H1 (cell line): ENCODE data around the gene ARHGEF40. TPM values are rescaled to one million over a fixed set of nuclear protein-coding genes. Genes with fewer than 3 reads are reported as not detected.

Source experiments
- CTCF ChIA-PET: fragments of 300-600 bp; sonication (Branson Sonifier 250); formaldehyde crosslinking; loops from one replicate; lab custom pipeline; 2021; ENCODE audit not compliant: partially characterized antibody; lab: Charles Lee
- POLR2A ChIA-PET: fragments of 300-600 bp; sonication (Branson Sonifier 250); formaldehyde crosslinking; loops from one replicate; lab custom pipeline; 2021; ENCODE audit warnings: inconsistent platforms; ENCODE audit not compliant: partially characterized antibody; lab: Charles Lee
- DNase-seq, 2 experiments: peaks; one replicate each; pipeline versions ENCODE4 v3.0.0 to v3.0.0-alpha.2; 2010 to 2022; ENCODE audit warnings: low spot score in 2 of 2, low read depth in 1 of 2, mixed read lengths in 1 of 2
- FAIRE-seq: peaks from 2 replicates; lab custom pipeline; 2011; peaks lifted over from hg19 to GRCh38; lab: Jason Lieb, UNC
- H2AFZ ChIP-seq: 2 replicates; pipeline ENCODE4 v1.8.1; 2012; ENCODE audit warnings: low read length, inconsistent platforms
- H2AK5ac ChIP-seq: 2 replicates; pipeline ENCODE4 v1.6.1; 2013; ENCODE audit warnings: low read depth, low read length
- H2BK120ac ChIP-seq: replicated peaks from 2 replicates; pipeline ENCODE3; 2013; ENCODE audit warnings: low read depth, low read length, inconsistent platforms
- H2BK12ac ChIP-seq: 2 replicates; pipeline ENCODE4 v1.6.1; 2013; ENCODE audit warnings: low read depth, low read length
- H2BK15ac ChIP-seq: 2 replicates; pipeline ENCODE4 v1.6.1; 2013; ENCODE audit warnings: low read length
- H2BK20ac ChIP-seq: 2 replicates; pipeline ENCODE4 v1.6.1; 2013; ENCODE audit warnings: low read length
- H2BK5ac ChIP-seq: 2 replicates; pipeline ENCODE4 v1.6.1; 2013; ENCODE audit warnings: low read depth, low read length
- H3K14ac ChIP-seq: 2 replicates; pipeline ENCODE4 v1.6.1; 2013; ENCODE audit warnings: inconsistent platforms; ENCODE audit not compliant: insufficient read length
- H3K18ac ChIP-seq: 2 replicates; pipeline ENCODE4 v1.6.1; 2013; ENCODE audit warnings: low read length; ENCODE audit errors: extremely low read depth
- H3K23ac ChIP-seq: 2 replicates; pipeline ENCODE4 v1.6.1; 2013; ENCODE audit warnings: inconsistent platforms; ENCODE audit not compliant: insufficient read length
- H3K23me2 ChIP-seq: 2 replicates; pipeline ENCODE4 v1.6.1; 2013; ENCODE audit warnings: low read depth, low read length
- H3K27ac ChIP-seq: 2 replicates; pipeline ENCODE4 v1.6.1; 2011; ENCODE audit warnings: low read depth, low read length, inconsistent platforms
- H3K27me3 ChIP-seq, 4 experiments: replicated peaks in 1 of 4; 1 replicate in 1 of 4; 2 replicates in 3 of 4; pipeline versions ENCODE4 v1.6.1 to v1.8.1; 2011 to 2013; ENCODE audit warnings: low read length in 3 of 4, mild to moderate bottlenecking in 3 of 4, inconsistent platforms in 2 of 4, mixed read lengths in 2 of 4, moderate library complexity in 1 of 4; ENCODE audit not compliant: control insufficient read depth in 3 of 4, insufficient read depth in 3 of 4; ENCODE audit errors: extremely low read depth in 1 of 4
- H3K36me3 ChIP-seq, 4 experiments: 2 replicates each; pipeline versions ENCODE4 v1.6.1 to v1.8.1; 2011 to 2013; ENCODE audit warnings: mild to moderate bottlenecking in 4 of 4, low read length in 3 of 4, moderate library complexity in 2 of 4, control low read depth in 1 of 4, inconsistent platforms in 1 of 4; ENCODE audit not compliant: insufficient read depth in 4 of 4, control insufficient read depth in 2 of 4
- H3K4ac ChIP-seq: replicated peaks from 2 replicates; pipeline ENCODE3; 2013; ENCODE audit warnings: low read length, low read depth, mixed read lengths, inconsistent platforms; ENCODE audit not compliant: insufficient read length
- H3K4me1 ChIP-seq, 4 experiments: replicated peaks in 1 of 4; 1 replicate in 1 of 4; 2 replicates in 3 of 4; pipeline versions ENCODE4 v1.6.1 to v1.8.1; 2011 to 2013; ENCODE audit warnings: low read length in 3 of 4, inconsistent platforms in 2 of 4, mixed read lengths in 1 of 4; ENCODE audit not compliant: insufficient read depth in 4 of 4, control insufficient read depth in 3 of 4
- H3K4me2 ChIP-seq, 2 experiments: 2 replicates each; pipeline versions ENCODE4 v1.6.1 to v1.8.1; 2011 to 2013; ENCODE audit warnings: low read depth in 2 of 2, low read length in 2 of 2, control low read depth in 1 of 2, inconsistent platforms in 1 of 2, mild to moderate bottlenecking in 1 of 2; ENCODE audit not compliant: insufficient read depth in 1 of 2
- H3K4me3 ChIP-seq, 4 experiments: fragments of 200-600, 300-600 bp in 1 of 4; sonication (generic), shearing (Covaris generic), sonication (Bioruptor Twin) in 1 of 4; 2 replicates each; pipeline versions ENCODE4 v1.5.1 to v1.8.1; 2011 to 2016; ENCODE audit warnings: low read length in 4 of 4, low read depth in 3 of 4, control low read depth in 2 of 4, inconsistent platforms in 2 of 4, mild to moderate bottlenecking in 2 of 4, mixed read lengths in 1 of 4, moderate library complexity in 1 of 4; ENCODE audit not compliant: insufficient read depth in 2 of 4; ENCODE audit errors: extremely low read depth in 1 of 4
- H3K56ac ChIP-seq: replicated peaks from 2 replicates; pipeline ENCODE3; 2013; ENCODE audit warnings: low read depth, mild to moderate bottlenecking, mixed read lengths, low read length, inconsistent platforms; ENCODE audit not compliant: insufficient read length
- H3K79me1 ChIP-seq: 2 replicates; pipeline ENCODE4 v1.6.1; 2013; ENCODE audit warnings: low read depth, low read length, control low read depth
- H3K79me2 ChIP-seq, 2 experiments: 2 replicates each; pipeline versions ENCODE4 v1.6.1 to v1.8.1; 2012 to 2013; ENCODE audit warnings: low read length in 2 of 2, mild to moderate bottlenecking in 2 of 2, inconsistent platforms in 1 of 2; ENCODE audit not compliant: insufficient read depth in 2 of 2, control insufficient read depth in 1 of 2
- H3K9ac ChIP-seq, 4 experiments: replicated peaks in 1 of 4; 1 replicate in 1 of 4; 2 replicates in 3 of 4; pipeline versions ENCODE4 v1.6.1 to v1.8.1; 2011 to 2013; ENCODE audit warnings: low read depth in 3 of 4, low read length in 3 of 4, control low read depth in 2 of 4, mild to moderate bottlenecking in 2 of 4, moderate library complexity in 2 of 4, inconsistent platforms in 1 of 4; ENCODE audit errors: extremely low read depth in 1 of 4
- H3K9me3 ChIP-seq, 2 experiments: 2 replicates each; pipeline versions ENCODE4 v1.6.1 to v1.8.1; 2012 to 2013; ENCODE audit warnings: mild to moderate bottlenecking in 2 of 2, moderate library complexity in 2 of 2, control low read depth in 1 of 2, inconsistent platforms in 1 of 2, low read depth in 1 of 2, low read length in 1 of 2, mixed read lengths in 1 of 2; ENCODE audit not compliant: insufficient read depth in 2 of 2
- H4K20me1 ChIP-seq, 2 experiments: replicated peaks in 1 of 2; 2 replicates each; pipeline versions ENCODE3 to v1.8.1; 2011 to 2013; ENCODE audit warnings: inconsistent platforms in 2 of 2, low read length in 2 of 2, mild to moderate bottlenecking in 1 of 2; ENCODE audit not compliant: insufficient read depth in 2 of 2, control insufficient read depth in 1 of 2
- H4K5ac ChIP-seq: 2 replicates; pipeline ENCODE4 v1.6.1; 2013; ENCODE audit warnings: low read length, low read depth, mixed read lengths, inconsistent platforms; ENCODE audit not compliant: insufficient read length
- H4K8ac ChIP-seq: 2 replicates; pipeline ENCODE4 v1.8.0; 2013; ENCODE audit warnings: mild to moderate bottlenecking, moderate library complexity, low read length, inconsistent platforms; ENCODE audit not compliant: insufficient read depth; ENCODE audit errors: extremely low read depth
- H4K91ac ChIP-seq: replicated peaks from 2 replicates; pipeline ENCODE3; 2013; ENCODE audit warnings: low read length, mixed read lengths, inconsistent platforms; ENCODE audit not compliant: insufficient read length
- BRCA1 ChIP-seq: IDR thresholded peaks from 2 replicates; pipeline ENCODE4 v1.6.1; 2012; ENCODE audit warnings: low read depth, low read length, improper control_type of control experiment
- E2F6 ChIP-seq: IDR thresholded peaks from 2 replicates; pipeline ENCODE4 v1.6.1; 2012; ENCODE audit warnings: inconsistent platforms
- WGBS, 2 experiments: shearing (Covaris generic) in 1 of 2; methylation state at CpG; one replicate each; pipeline versions ENCODE4 v1.1.6 to v1.1.7; 2013 to 2015; ENCODE audit warnings: low lambda C conversion rate in 2 of 2, mixed read lengths in 2 of 2, inconsistent platforms in 1 of 2, low coverage in 1 of 2, missing lambda C conversion rate in 1 of 2; ENCODE audit not compliant: insufficient replicate concordance in 2 of 2, insufficient coverage in 1 of 2, insufficient read length in 1 of 2; ENCODE audit errors: extremely low coverage in 1 of 2, missing lambda C conversion rate in 1 of 2; 5-methylcytosine and 5-hydroxymethylcytosine counted together
- polyA plus RNA-seq, 7 experiments: library from polyadenylated mRNA; depleted of rRNA in 3 of 7; stranded (reverse) in 5 of 7; unstranded in 2 of 7; fragments of >200 nt in 5 of 7; fragments of 200-250 nt in 2 of 7; gene quantifications; 1 replicate in 5 of 7; 2 replicates in 1 of 7; 4 replicates in 1 of 7; pipeline versions ENCODE4 v1.2.1 to v1.2.3, GENCODE V29; 2011 to 2013; ENCODE audit warnings: missing spikeins in 2 of 7, mixed read lengths in 2 of 7
- total RNA-seq: library from RNA; stranded (reverse); fragmentation: NEBNext Ultra II Directional; extraction: Animal tissue kit (Norgen Biotek cat#: 25700); gene quantifications from 2 replicates; pipeline ENCODE4 v1.2.1, GENCODE V29; 2021

The ARHGEF40 gene
- total and polyA plus RNA-seq, 2 of the 8 experiments (the other 6 are each of a cell fraction or from before 2014, with no cell fraction given), result 53.1 to 101 TPM

- no peak for TF ChIP-seq E2F6
- no peak for TF ChIP-seq BRCA1
- no peak overlapping the region for H3K27ac ChIP-seq
Measured at GRCh38 chr14:21101802-21102413, 31.8 kb downstream of the ARHGEF40 start.

More at GRCh38 chr14:21101802-21102413, 31.8 kb downstream of the ARHGEF40 start:
- Histone ChIP-seq H3K18ac (no peak overlapping the region; the same call in 1 of the 2 replicates), H2AFZ (no peak overlapping the region), H3K4me2 (peak overlapping the region; percentile 83 to 90), H3K56ac (no peak overlapping the region), H3K4me1 (peaks cover 2 to 23% (median 5%) of the 10 kb centered on the region in 4 experiments; a peak in 6 of 7 replicates), H3K79me2 (peaks cover 0 to 39% of the 10 kb centered on the region in 2 experiments), H2BK12ac (peak overlapping the region; percentile 20; the same call in 1 of the 2 replicates), H2BK120ac (peak overlapping the region; percentile 34), H3K23me2 (peaks cover 13% of the 10 kb centered on the region), H2BK15ac (peak overlapping the region; percentile 10; the same call in 1 of the 2 replicates), H3K79me1 (no peaks in the 10 kb centered on the region), H3K9me3 (no peaks in the 10 kb centered on the region), H4K20me1 (no peaks in the 10 kb centered on the region), H2BK5ac (0 out of 2 replicates have a peak overlapping the region, but pooled peaks have one; percentile 35), H3K14ac (no peak overlapping the region), H2BK20ac (no peak overlapping the region), H3K4ac (no peak overlapping the region), H3K4me3 (peak overlapping the region in 1 of 4 experiments; percentile 78; a peak in 2 of 8 replicates), H4K8ac (no peak overlapping the region; the same call in 1 of the 2 replicates), H3K23ac (no peak overlapping the region), H3K9ac (no peak overlapping the region), H3K36me3 (no peaks in the 10 kb centered on the region), H3K27me3 (no peaks in the 10 kb centered on the region), H2AK5ac (no peak overlapping the region), H4K91ac (peak overlapping the region; percentile 67), H4K5ac (no peak overlapping the region)
- CTCF ChIA-PET, result interaction anchor here (1.2 to 11.0 kb wide), 11 partner anchors 8 to 100 kb away, joined by 3 to 239 read pairs (median 27); partner anchors contain the start of gene ARHGEF40
- 83% methylated on average over 8 of the region's 8 CpGs; no CpG with 5 or more reads in 1 of the 2 experiments for WGBS, 2 experiments
- DNase-seq (no peak), FAIRE-seq (no peak)
- POLR2A ChIA-PET, result interaction anchor here (1.1 to 7.2 kb wide), 5 partner anchors 8 to 77 kb away, joined by 3 to 121 read pairs (median 64); partner anchors contain the start of genes ARHGEF40 and NDRG2
